ES-I3 (cell line): ENCODE data around the gene MYH6.

Experiments
- H3K36me3 ChIP-seq: 2 replicates; pipeline ENCODE4 v1.6.1; 2013; ENCODE audit warnings: mild to moderate bottlenecking, low read length, control low read depth, moderate library complexity; ENCODE audit not compliant: insufficient read depth
- H3K4me1 ChIP-seq: 2 replicates; pipeline ENCODE4 v1.6.1; 2013; ENCODE audit warnings: mild to moderate bottlenecking, control low read depth, low read length; ENCODE audit not compliant: insufficient read depth
- H3K9ac ChIP-seq: 2 replicates; pipeline ENCODE4 v1.6.1; 2013; ENCODE audit warnings: low read depth, mild to moderate bottlenecking, low read length, moderate library complexity
- H3K9me3 ChIP-seq: 2 replicates; pipeline ENCODE4 v1.6.1; 2013; ENCODE audit warnings: mild to moderate bottlenecking, low read length, moderate library complexity; ENCODE audit not compliant: control insufficient read depth, insufficient read depth

The MYH6 gene

GRCh38 chr14:23385244-23385641, 22.8 kb downstream of the MYH6 start:
- no peaks in the 10 kb centered on the region for H3K36me3 ChIP-seq
- H3K4me1 ChIP-seq, result no peaks in the 10 kb centered on the region
- no peaks in the 10 kb centered on the region for H3K9me3 ChIP-seq

DNA sequence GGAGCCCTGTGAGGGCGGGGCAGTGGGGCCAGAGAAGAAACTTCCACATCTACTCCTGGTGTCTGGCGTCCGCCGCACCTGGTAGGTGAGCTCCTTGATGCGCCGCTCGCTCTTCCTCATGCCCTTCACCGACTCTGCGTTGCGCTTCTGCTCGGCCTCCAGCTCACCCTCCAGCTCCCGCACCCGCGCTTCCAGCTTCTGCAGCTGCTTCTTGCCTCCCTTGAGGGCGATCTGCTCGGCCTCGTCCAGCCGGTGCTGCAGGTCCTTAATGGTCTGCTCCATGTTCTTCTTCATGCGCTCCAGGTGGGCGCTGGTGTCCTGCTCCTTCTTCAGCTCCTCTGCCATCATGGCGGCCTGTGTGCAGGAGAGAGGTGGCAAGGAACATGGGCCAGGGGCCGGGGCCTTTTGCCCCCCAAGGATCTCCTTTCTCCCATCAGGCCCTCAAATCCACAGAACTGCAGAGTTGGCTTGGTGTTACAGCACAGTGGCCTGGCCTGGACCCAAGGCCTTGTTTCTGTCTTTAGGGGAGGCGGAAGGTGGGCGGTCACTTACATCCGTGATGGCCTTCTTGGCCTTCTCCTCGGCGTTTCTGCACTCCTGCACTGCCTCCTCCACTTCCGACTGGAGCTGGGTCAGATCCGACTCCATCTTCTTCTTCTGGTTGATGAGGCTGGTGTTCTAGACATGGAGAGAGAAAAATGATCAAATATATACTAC, 23.6 kb downstream of the MYH6 start:
- Histone ChIP-seq H3K9ac (no peak overlapping the region), H3K4me1 (no peaks in the 10 kb centered on the region), H3K9me3 (no peaks in the 10 kb centered on the region), H3K36me3 (no peaks in the 10 kb centered on the region)

More at GRCh38 chr14:23385244-23385641, 22.8 kb downstream of the MYH6 start:
- H3K9ac ChIP-seq, result no peak overlapping the region

- Histone ChIP-seq H3K4me1 (no peaks in the 10 kb centered on the region), H3K9ac (no peak overlapping the region), H3K36me3 (no peaks in the 10 kb centered on the region), H3K9me3 (no peaks in the 10 kb centered on the region)
These were observed 25.2 kb downstream of the MYH6 start for GRCh38 chr14:23382731-23383440.

DNA sequence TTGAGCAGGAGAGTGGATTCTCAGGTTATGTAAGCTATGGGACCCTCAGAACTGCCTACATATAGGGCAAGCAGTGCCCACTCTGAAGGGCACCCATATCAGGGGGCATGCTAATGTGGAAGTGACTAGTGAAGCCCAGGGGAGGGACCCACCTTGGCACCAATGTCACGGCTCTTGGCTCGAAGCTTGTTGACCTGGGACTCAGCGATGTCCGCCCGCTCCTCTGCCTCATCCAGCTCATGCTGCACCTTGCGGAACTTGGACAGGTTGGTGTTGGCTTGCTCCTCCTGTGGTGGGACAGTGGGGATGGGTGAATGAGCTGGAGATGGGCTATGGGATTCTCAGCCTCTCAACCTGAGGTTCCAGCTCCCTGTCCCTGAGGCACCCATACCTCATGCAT, 25.8 kb downstream of the MYH6 start:
- Histone ChIP-seq H3K36me3 (no peaks in the 10 kb centered on the region), H3K9me3 (no peaks in the 10 kb centered on the region), H3K9ac (no peak overlapping the region), H3K4me1 (no peaks in the 10 kb centered on the region)

DNA sequence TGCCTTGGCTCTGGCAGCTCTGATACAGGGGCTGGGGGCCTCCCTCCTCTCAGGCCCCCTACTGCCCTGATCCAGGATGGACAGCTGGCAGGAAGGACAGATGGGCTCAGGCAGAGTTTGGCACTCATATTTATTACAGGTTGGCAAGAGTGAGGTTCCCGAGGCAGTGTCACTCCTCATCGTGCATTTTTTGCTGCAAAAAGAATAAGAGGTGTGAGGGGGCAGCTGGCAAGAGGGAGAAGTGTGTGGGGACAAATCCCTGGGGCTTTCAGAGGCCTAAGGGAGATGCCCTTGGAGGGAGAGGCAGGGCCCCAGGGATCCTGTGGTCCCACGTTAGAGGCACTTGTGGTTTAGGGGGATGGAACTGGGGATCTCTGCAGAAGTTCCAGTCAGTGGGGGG, 26.2 kb downstream of the MYH6 start:
- no peaks in the 10 kb centered on the region for H3K9me3 ChIP-seq
- H3K9ac ChIP-seq, result no peak overlapping the region
- no peaks in the 10 kb centered on the region for H3K4me1 ChIP-seq

GRCh38 chr14:23380976-23381375, 27.1 kb downstream of the MYH6 start:
- H3K9ac ChIP-seq, result no peak overlapping the region
- no peaks in the 10 kb centered on the region for H3K36me3 ChIP-seq
- H3K9me3 ChIP-seq, result no peaks in the 10 kb centered on the region
- H3K4me1 ChIP-seq, result no peaks in the 10 kb centered on the region; the same call in 1 of the 2 replicates

More for the DNA sequence above, 26.2 kb downstream of the MYH6 start:
- no peaks in the 10 kb centered on the region for H3K36me3 ChIP-seq

GRCh38 chr14:23380197-23380914, 27.7 kb downstream of the MYH6 start:
- Histone ChIP-seq H3K9ac (no peak overlapping the region), H3K4me1 (no peaks in the 10 kb centered on the region; the same call in 1 of the 2 replicates), H3K36me3 (no peaks in the 10 kb centered on the region), H3K9me3 (no peaks in the 10 kb centered on the region)

GRCh38 chr14:23379366-23380196, 28.5 kb downstream of the MYH6 start:
- Histone ChIP-seq H3K36me3 (no peaks in the 10 kb centered on the region), H3K9ac (no peak overlapping the region), H3K4me1 (no peaks in the 10 kb centered on the region; the same call in 1 of the 2 replicates), H3K9me3 (no peaks in the 10 kb centered on the region)

DNA sequence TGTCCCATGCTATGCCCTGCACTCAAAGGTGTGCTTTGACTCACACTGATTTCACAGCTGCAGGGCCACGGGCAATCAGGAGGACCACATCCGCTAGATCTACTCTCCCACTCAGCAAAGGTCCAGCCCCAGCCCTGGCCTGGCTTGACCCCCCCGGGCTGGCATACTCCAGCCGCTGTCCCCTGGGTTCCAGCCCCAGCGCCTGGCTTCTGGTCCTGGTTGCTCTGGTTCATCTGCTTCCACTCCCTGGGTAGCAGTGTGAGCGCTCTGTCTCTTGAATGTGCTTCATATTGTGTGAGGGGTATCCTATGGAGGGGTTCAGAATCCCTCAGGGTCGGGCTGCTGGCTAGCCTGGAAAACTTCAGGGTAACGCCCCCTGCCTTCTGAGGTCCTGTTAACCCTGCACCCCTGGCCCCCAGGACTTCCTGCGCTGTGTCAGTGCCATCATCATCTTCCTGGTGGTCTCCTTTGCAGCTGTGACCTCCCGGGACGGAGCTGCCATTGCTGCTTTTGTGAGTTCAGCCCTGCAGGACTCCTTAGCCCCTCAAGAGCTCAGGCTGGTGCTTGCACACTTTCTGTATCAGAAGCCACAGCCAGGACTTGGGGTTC, 29.4 kb downstream of the MYH6 start:
- Histone ChIP-seq H3K9ac (no peak overlapping the region), H3K9me3 (no peaks in the 10 kb centered on the region), H3K36me3 (no peaks in the 10 kb centered on the region), H3K4me1 (no peaks in the 10 kb centered on the region; the same call in 1 of the 2 replicates)

DNA sequence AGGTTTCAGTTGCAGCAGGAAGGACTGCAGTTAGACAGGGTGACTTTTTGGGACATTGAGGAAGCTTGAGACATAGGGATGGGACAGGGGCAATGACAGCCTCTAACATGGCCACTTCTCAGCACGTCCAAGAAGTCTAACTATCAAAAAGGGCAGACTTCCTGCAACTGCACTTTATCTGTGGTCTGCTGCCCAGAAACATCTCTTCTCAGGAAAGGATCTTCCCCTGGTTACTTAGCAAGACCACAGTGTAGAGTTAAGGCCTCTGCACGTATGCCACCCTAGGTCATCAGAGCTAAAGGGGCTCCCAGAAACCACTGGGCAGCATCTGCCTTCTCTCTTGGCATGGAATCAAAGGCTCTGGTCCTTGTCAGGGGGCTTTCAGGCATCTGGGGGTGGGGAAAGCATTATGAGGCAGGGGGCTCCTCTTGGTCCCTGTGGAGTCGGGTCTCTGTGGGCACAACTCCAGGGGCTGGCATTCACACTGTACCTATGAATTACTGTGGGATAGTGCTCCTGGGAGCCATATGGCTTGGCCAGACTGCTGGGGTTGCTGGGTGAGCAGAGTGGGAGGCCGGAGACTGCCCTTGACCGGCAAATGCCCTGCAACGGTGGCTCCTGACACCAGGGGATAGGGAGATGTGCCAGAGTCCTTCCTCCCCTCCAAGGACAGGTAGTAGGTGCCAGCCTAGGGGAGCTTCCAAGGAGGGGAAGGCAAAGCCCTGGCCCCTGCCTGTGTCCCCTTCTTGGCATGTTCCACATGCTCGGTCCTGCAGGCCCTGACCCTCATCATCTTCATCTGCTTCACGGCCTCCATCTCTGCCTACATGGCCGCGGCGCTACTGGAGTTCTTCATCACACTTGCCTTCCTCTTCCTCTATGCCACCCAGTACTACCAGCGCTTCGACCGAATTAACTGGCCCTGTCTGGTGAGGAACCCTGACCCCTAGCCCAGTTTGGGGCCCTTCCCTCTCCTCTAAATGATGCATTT, 30.2 kb downstream of the MYH6 start:
- no peaks in the 10 kb centered on the region for H3K9me3 ChIP-seq
- no peaks in the 10 kb centered on the region; the same call in 1 of the 2 replicates for H3K4me1 ChIP-seq
- no peaks in the 10 kb centered on the region for H3K36me3 ChIP-seq
- H3K9ac ChIP-seq, result no peak overlapping the region

DNA sequence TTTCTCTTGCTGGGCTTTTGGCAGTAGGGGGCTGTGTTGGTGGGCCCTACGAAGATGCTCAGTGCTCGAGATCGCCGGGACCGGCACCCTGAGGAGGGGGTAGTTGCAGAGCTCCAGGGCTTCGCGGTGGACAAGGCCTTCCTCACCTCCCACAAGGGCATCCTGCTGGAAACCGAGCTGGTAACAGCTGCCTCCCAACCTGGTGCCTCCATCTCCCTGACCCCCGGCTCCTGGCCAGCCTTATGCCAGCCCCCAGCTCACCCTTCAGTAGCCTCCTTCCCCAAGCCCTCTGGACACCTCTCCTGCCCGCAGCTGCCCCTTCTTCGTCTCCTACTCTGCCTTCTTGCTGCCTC, 30.9 kb downstream of the MYH6 start:
- Histone ChIP-seq H3K36me3 (no peaks in the 10 kb centered on the region; the same call in 1 of the 2 replicates), H3K4me1 (no peaks in the 10 kb centered on the region; the same call in 1 of the 2 replicates), H3K9me3 (no peaks in the 10 kb centered on the region), H3K9ac (no peak overlapping the region)

GRCh38 chr14:23376482-23377197, 31.4 kb downstream of the MYH6 start, which contains the start of gene CMTM5:
Gene CMTM5 (plus strand): TSS chr14:23377046. CDS start chr14:23377252, 206 bp downstream.
- Histone ChIP-seq H3K36me3 (no peaks in the 10 kb centered on the region; the same call in 1 of the 2 replicates), H3K9me3 (no peaks in the 10 kb centered on the region), H3K4me1 (no peaks in the 10 kb centered on the region; the same call in 1 of the 2 replicates), H3K9ac (no peak within 1 kb of the TSS)
